ENCODE measurements around the gene C1orf116.

C1orf116 gene

DNA sequence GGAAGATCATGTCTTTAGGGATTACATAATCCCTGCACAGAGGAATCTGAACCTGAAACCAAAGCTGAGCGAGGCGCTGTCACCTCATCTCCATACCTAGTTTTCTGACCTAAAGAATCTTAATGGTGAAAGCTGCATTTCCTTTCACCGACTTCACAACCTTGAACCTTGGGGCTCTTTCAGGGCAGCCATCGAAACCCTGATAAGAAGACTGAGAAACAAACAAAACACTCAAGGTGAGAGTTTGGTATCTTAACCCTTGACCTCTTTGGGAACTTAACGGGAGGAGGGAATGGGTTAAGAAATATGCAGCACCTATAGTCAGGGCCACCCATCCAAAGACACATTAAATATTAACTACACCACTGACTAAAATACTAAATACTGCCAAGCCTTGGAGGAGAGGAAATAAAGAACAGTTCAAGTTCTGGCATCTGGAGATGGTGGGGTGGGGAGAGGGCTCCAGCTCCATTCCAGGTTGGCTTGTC lies 2.0 kb downstream of the C1orf116 start:
- CTCF ChIA-PET, result interaction anchor here (0.5 to 1.1 kb wide), 2 partner anchors 19 to 27 kb away, joined by 3 to 4 read pairs; no protein-coding TSS in a partner anchor
- H3K4me3 ChIP-seq (ENCODE audit: low read depth, low read length), result no peak overlapping the region

More for the DNA sequence above, 2.0 kb downstream of the C1orf116 start:
- no peaks in the 10 kb centered on the region for H3K4me1 ChIP-seq (ENCODE audit: control insufficient read depth, insufficient read depth, low read length)
- POLR2A ChIA-PET, result no interaction called here
- H3K36me3 ChIP-seq (ENCODE audit: control insufficient read depth in 2 of 2, insufficient read depth in 1 of 2, low read length in 2 of 2), result no peaks in the 10 kb centered on the region
- no peak overlapping the region for H3K27ac ChIP-seq (ENCODE audit: extremely low read depth, low read depth, low read length)
- TF ChIP-seq ZNF211 (tag by site-specific recombination; IDR thresholded peaks at IDR 0.05; ENCODE audit: low read depth), result no peak
- TF ChIP-seq ZNF366 (tag by site-specific recombination; conservative IDR thresholded peaks at IDR 0.05), result no peak
- TF ChIP-seq ZSCAN4 (tag by site-specific recombination; IDR thresholded peaks at IDR 0.05), result no peak
- TF ChIP-seq ZNF18 (tag by site-specific recombination; IDR thresholded peaks at IDR 0.05), result no peak
- TF ChIP-seq KLF9 (tag by site-specific recombination; IDR thresholded peaks at IDR 0.05; ENCODE audit: low read depth), result no peak
- TF ChIP-seq ZNF10 (tag by site-specific recombination; IDR thresholded peaks at IDR 0.05), result no peak
- TF ChIP-seq REPIN1 (tag by site-specific recombination; IDR thresholded peaks at IDR 0.05; ENCODE audit: low read depth), result no peak
- TF ChIP-seq ZNF701 (tag by site-specific recombination; IDR thresholded peaks at IDR 0.05), result no peak
- TF ChIP-seq ZBTB11 (tag by site-specific recombination; conservative IDR thresholded peaks at IDR 0.05; ENCODE audit: low read depth), result no peak
- no peak for TF ChIP-seq ZNF610 (tag by site-specific recombination; IDR thresholded peaks at IDR 0.05; ENCODE audit: borderline replicate concordance)
- TF ChIP-seq ZNF26 (tag by site-specific recombination; IDR thresholded peaks at IDR 0.05), result no peak
- TF ChIP-seq BCL6B (tag by site-specific recombination; IDR thresholded peaks at IDR 0.05), result no peak
- TF ChIP-seq ZBTB1 (tag by site-specific recombination; IDR thresholded peaks at IDR 0.05), result no peak
- TF ChIP-seq CTCF (tag by site-specific recombination; IDR thresholded peaks at IDR 0.05), result no peak
- TF ChIP-seq ZFP41 (tag by site-specific recombination; IDR thresholded peaks at IDR 0.05; ENCODE audit: borderline replicate concordance), result no peak
- no peak for TF ChIP-seq ZSCAN5A (tag by site-specific recombination; IDR thresholded peaks at IDR 0.05)
- no peak for TF ChIP-seq ZNF175 (tag by site-specific recombination; IDR thresholded peaks at IDR 0.05)
- TF ChIP-seq ZNF184 (tag by site-specific recombination; IDR thresholded peaks at IDR 0.05), result no peak
- H3K9me3 ChIP-seq (ENCODE audit: control insufficient read depth, insufficient read depth, low read depth, low read length), result no peaks in the 10 kb centered on the region

All from HEK293 (cell line).